Raji (cell line): Measurements from ENCODE around the gene FNDC3A.

Source experiments
- POLR2A ChIP-seq: IDR thresholded peaks from 2 replicates; pipeline ENCODE4 v1.6.1; 2011; ENCODE audit warnings: low read depth, low read length, control low read depth; ENCODE audit not compliant: insufficient read depth

The FNDC3A gene, protein sequence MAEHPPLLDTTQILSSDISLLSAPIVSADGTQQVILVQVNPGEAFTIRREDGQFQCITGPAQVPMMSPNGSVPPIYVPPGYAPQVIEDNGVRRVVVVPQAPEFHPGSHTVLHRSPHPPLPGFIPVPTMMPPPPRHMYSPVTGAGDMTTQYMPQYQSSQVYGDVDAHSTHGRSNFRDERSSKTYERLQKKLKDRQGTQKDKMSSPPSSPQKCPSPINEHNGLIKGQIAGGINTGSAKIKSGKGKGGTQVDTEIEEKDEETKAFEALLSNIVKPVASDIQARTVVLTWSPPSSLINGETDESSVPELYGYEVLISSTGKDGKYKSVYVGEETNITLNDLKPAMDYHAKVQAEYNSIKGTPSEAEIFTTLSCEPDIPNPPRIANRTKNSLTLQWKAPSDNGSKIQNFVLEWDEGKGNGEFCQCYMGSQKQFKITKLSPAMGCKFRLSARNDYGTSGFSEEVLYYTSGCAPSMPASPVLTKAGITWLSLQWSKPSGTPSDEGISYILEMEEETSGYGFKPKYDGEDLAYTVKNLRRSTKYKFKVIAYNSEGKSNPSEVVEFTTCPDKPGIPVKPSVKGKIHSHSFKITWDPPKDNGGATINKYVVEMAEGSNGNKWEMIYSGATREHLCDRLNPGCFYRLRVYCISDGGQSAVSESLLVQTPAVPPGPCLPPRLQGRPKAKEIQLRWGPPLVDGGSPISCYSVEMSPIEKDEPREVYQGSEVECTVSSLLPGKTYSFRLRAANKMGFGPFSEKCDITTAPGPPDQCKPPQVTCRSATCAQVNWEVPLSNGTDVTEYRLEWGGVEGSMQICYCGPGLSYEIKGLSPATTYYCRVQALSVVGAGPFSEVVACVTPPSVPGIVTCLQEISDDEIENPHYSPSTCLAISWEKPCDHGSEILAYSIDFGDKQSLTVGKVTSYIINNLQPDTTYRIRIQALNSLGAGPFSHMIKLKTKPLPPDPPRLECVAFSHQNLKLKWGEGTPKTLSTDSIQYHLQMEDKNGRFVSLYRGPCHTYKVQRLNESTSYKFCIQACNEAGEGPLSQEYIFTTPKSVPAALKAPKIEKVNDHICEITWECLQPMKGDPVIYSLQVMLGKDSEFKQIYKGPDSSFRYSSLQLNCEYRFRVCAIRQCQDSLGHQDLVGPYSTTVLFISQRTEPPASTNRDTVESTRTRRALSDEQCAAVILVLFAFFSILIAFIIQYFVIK

GRCh38 chr13:48975856-48976575 is at the start of gene FNDC3A:
Gene FNDC3A, plus strand, starts transcription at chr13:48975912. Its CDS starts 30,279 bp downstream, at chr13:49006191.
- TF ChIP-seq POLR2A = peak; percentile 30; the same call in 1 of the 2 replicates

GRCh38 chr13:48928757-48929430 is 46.8 kb upstream of the FNDC3A start:
- TF ChIP-seq POLR2A = no peak

GRCh38 chr13:48930918-48931317 is 44.8 kb upstream of the FNDC3A start:
- no peak for TF ChIP-seq POLR2A

GRCh38 chr13:48938308-48938943 is 37.3 kb upstream of the FNDC3A start:
- TF ChIP-seq POLR2A = no peak

GRCh38 chr13:48939728-48940127 is 36.0 kb upstream of the FNDC3A start:
- no peak for TF ChIP-seq POLR2A

- no peak for TF ChIP-seq POLR2A
Measured at GRCh38 chr13:48942131-48942530, 33.6 kb upstream of the FNDC3A start.

DNA sequence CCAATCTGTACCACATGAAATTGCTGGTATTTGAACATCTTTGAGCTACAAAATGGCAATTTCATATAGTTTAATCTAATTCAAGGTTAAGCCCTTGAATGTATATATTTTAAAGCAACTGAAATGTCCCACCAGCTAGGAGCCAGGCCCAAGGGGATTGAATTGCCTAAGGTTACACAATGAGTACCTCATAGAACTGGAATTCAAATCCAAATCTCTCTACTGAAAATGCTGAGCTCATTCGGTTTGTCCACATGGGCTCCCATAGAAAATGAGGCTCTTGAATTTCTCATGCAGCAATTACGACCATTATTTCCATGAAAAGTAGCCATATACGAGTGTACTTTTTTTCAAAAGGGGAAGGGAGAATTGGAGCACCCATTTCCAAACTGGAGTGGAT is 31.5 kb upstream of the FNDC3A start:
- no peak for TF ChIP-seq POLR2A

DNA sequence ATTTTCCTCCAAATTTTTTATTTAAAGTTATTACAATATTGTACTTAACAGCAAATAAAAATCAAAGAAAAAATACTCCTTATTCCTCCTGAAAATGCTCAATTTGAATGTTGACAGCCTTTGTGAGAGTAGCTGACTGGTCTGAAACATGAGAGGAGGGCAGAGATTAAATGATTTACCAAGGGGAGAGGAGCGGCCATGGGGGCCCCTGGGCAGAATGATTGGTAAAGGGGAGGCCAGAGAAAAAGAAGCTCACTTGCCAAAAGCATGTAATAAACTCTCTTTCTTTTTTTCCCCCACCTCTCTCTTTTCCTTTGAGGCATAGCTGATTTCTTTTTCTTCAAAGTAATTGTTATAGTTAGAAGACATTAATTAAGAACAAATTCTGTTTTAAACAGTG is 30.1 kb upstream of the FNDC3A start:
- no peak for TF ChIP-seq POLR2A

- no peak for TF ChIP-seq POLR2A
Measured at GRCh38 chr13:48946163-48946562, 29.5 kb upstream of the FNDC3A start.

DNA sequence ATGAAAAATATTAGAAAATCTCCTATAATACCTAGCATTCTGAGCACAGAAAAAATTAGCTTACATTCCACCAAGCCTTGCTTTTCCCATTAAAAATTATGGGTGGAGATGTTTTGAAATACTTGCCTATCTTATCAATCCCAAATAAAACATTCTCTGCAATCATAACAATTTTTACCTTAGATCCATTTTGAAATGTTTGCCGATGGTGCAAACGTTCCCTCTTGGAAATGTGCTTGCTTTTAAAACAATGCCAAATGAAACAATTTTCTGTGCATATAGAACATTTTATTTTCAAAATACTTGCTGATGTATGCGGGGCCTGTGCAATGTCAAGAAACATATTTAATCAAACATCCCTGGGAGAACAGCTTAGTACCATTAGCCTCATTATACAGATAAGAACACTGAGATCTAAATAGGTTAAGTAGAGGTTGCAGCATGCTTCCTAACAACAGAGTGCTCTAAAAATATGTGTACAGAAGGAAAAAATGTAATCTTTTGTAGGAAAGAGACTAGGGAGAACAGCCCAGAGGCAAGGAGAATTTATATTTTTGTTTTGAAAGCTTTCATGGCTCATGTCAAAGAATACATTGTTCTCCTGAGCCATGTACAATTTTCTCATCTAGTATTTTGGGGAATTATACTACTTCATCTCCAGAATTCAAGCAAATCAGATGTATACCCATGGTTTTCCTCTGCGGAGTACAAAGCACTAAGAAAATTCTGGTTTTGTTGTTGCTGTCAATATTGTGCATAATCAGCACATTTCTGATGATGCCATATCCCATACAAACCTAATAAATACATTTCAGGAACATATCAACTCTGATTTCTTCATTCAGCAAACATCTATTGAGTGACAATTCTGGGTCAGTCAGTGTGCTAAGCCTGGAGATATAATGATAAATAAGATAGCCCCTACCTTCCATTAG is 25.9 kb upstream of the FNDC3A start:
- no peak for TF ChIP-seq POLR2A

DNA sequence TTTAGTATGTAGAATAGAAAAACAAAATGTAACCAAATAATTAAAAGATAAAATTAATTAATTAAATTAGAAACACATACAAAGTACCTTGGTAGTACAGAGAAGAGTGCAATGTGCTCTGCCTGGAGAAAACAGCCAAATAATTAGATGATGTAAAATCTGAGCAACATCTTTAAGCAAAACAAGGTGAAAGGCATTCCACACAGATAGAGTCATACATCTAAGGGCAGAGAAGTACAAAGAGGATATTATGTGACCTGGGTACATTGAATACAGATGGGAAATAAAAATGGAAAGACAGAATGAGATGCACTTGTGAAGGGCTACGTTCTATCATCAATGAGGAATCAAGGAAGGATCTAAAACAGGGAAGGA is 25.2 kb upstream of the FNDC3A start:
- TF ChIP-seq POLR2A = no peak

DNA sequence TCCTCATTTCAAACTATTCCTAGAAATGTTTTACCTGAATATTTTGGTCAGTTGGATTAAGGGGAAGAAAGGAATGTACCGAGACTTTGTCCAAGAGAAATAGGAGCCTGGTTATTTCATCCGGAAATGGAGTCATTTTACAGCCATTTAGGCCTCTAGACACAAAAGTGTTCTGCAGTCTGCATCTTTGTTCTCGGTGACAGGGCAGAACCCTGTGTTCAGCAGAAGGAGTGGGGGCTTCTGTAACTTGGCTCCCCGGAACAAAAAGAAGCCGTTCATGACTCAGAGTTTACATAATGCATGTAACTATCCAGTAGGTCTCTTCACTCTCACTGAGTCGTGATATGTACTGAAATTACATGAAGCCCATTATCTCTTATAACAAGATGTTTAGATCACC is 21.6 kb upstream of the FNDC3A start:
- no peak for TF ChIP-seq POLR2A

DNA sequence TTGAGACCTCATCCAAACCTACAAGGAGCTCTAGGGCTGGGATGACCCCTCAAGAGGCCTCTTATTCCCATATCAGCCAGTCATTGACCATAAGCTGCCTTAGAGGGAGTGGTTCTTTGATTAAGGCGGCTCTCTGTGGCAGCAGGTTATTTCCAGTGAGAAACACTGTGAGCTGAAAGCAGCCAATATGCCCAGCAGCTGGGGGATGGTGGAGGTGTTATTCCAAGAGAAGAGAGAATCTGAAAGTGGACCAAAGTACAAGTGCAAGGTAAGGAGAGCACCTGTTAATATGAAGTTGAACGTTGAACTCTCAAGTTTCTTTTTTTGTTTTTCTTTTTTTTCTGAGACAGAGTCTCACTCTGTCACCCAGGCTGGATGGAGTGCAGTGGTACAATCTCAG is 20.2 kb upstream of the FNDC3A start:
- TF ChIP-seq POLR2A = no peak
